Measurements from ENCODE around the gene DYSF.

The DYSF gene

GRCh38 chr2:71550801-71551630 is 97.7 kb downstream of the DYSF start:
- TF ChIP-seq CTCF (conservative IDR thresholded peaks at IDR 0.05; ENCODE audit: low read depth, low read length): no peak
- DNase-seq (ENCODE audit: low read depth): no peak
- no peak overlapping the region for H3K4me3 ChIP-seq (ENCODE audit: low read length)

- TF ChIP-seq CTCF (conservative IDR thresholded peaks at IDR 0.05; ENCODE audit: low read depth, low read length): no peak
- no peak overlapping the region for H3K4me3 ChIP-seq (ENCODE audit: low read length)
- DNase-seq (ENCODE audit: low read depth): no peak
These were observed 98.2 kb downstream of the DYSF start for GRCh38 chr2:71551631-71551915.

- DNase-seq (ENCODE audit: low read depth): no peak
- no peak for TF ChIP-seq CTCF (conservative IDR thresholded peaks at IDR 0.05; ENCODE audit: low read depth, low read length)
- no peak overlapping the region for H3K4me3 ChIP-seq (ENCODE audit: low read length)
These were observed 99.0 kb downstream of the DYSF start for GRCh38 chr2:71552356-71552755.

GRCh38 chr2:71552861-71553301 is 99.5 kb downstream of the DYSF start:
- no peak for TF ChIP-seq CTCF (conservative IDR thresholded peaks at IDR 0.05; ENCODE audit: low read depth, low read length)
- H3K4me3 ChIP-seq (ENCODE audit: low read length): no peak overlapping the region
- DNase-seq (ENCODE audit: low read depth): no peak

- H3K4me3 ChIP-seq (ENCODE audit: low read length): no peak overlapping the region
- no peak for DNase-seq (ENCODE audit: low read depth)
- TF ChIP-seq CTCF (conservative IDR thresholded peaks at IDR 0.05; ENCODE audit: low read depth, low read length): no peak
These were observed 100.8 kb downstream of the DYSF start for GRCh38 chr2:71554028-71554705.

GRCh38 chr2:71554706-71555056 is 101.3 kb downstream of the DYSF start:
- TF ChIP-seq CTCF (conservative IDR thresholded peaks at IDR 0.05; ENCODE audit: low read depth, low read length): no peak
- no peak overlapping the region for H3K4me3 ChIP-seq (ENCODE audit: low read length)
- no peak for DNase-seq (ENCODE audit: low read depth)
